HepG2 (cell line): ENCODE measurements around the gene FN1. TPM values are rescaled to one million over a fixed set of nuclear protein-coding genes. Genes with fewer than 3 reads are reported as not detected.

Source experiments
- FOXJ3 ChIP-seq: sonication (generic); formaldehyde crosslinking; IDR thresholded peaks from 2 replicates; pipeline ENCODE4 v1.4.0; 2020; ENCODE audit warnings: missing genetic modification reagents, mild to moderate bottlenecking, borderline replicate concordance
- LRRFIP1 ChIP-seq: sonication (generic); formaldehyde crosslinking; conservative IDR thresholded peaks from 2 replicates; pipeline ENCODE4 v1.4.0; 2020; ENCODE audit warnings: missing genetic modification reagents
- PHF8 ChIP-seq: sonication (generic); formaldehyde crosslinking; IDR thresholded peaks from 2 replicates; pipeline ENCODE4 v1.5.0; 2020; ENCODE audit warnings: missing genetic modification reagents
- RBM22 ChIP-seq: fragments of 200-400 bp; formaldehyde crosslinking; optimal IDR thresholded peaks from 2 replicates; pipeline ENCODE3; 2017; ENCODE audit warnings: mild to moderate bottlenecking, low read length, moderate library complexity
- TEAD2 ChIP-seq: sonication (generic); formaldehyde crosslinking; IDR thresholded peaks from 2 replicates; pipeline ENCODE4 v1.9.0; 2021; ENCODE audit warnings: missing genetic modification reagents
- ZBTB1 ChIP-seq: sonication (generic); formaldehyde crosslinking; IDR thresholded peaks from 2 replicates; pipeline ENCODE4 v1.4.0; 2020; ENCODE audit warnings: missing genetic modification reagents, borderline replicate concordance
- ZNF207 ChIP-seq: fragments of 450-650 bp; IDR thresholded peaks from 2 replicates; pipeline ENCODE4 v1.6.1; 2016; ENCODE audit warnings: antibody characterized with exemption, borderline replicate concordance
- ZNF230 ChIP-seq: sonication (generic); formaldehyde crosslinking; IDR thresholded peaks from 2 replicates; pipeline ENCODE4 v1.4.0; 2020; ENCODE audit warnings: mild to moderate bottlenecking, missing genetic modification reagents
- ZNF232 ChIP-seq: sonication (generic); formaldehyde crosslinking; IDR thresholded peaks from 2 replicates; pipeline ENCODE4 v1.4.0; 2020; ENCODE audit warnings: missing genetic modification reagents, borderline replicate concordance
- ZNF253 ChIP-seq: sonication (generic); formaldehyde crosslinking; IDR thresholded peaks from 2 replicates; pipeline ENCODE4 v1.8.0; 2022; ENCODE audit warnings: mild to moderate bottlenecking, missing genetic modification reagents, borderline replicate concordance
- ZNF280D ChIP-seq: sonication (generic); formaldehyde crosslinking; IDR thresholded peaks from 2 replicates; pipeline ENCODE4 v1.5.1; 2020; ENCODE audit warnings: mild to moderate bottlenecking, missing genetic modification reagents
- ZNF781 ChIP-seq: sonication (generic); formaldehyde crosslinking; IDR thresholded peaks from 2 replicates; pipeline ENCODE4 v1.5.1; 2020; ENCODE audit warnings: borderline replicate concordance, mild to moderate bottlenecking, missing genetic modification reagents; ENCODE audit errors: not compliant biosample characterization
- ZSCAN12 ChIP-seq: sonication (generic); formaldehyde crosslinking; IDR thresholded peaks from 2 replicates; pipeline ENCODE4 v1.9.0; 2021; ENCODE audit warnings: mild to moderate bottlenecking, missing genetic modification reagents
- polyA plus RNA-seq, 8 experiments: library from polyadenylated mRNA; depleted of rRNA in 3 of 8; stranded (reverse) in 7 of 8; unstranded in 1 of 8; fragments of >200 nt; fragmentation: Illumina TruSeq in 4 of 8; extraction: Trizol in 4 of 8; gene quantifications; 2 replicates each; pipeline versions ENCODE4 v1.2.1 to v1.2.3, GENCODE V29; 2011 to 2016; ENCODE audit warnings: low read depth in 4 of 8, missing spikeins in 1 of 8, mixed read lengths in 1 of 8; ENCODE audit not compliant: insufficient read depth in 1 of 8
- total RNA-seq, 5 experiments: library from RNA; depleted of rRNA; stranded (reverse); fragments of >200 nt; fragmentation: Illumina TruSeq; extraction: Trizol; gene quantifications; 2 replicates each; pipeline ENCODE4 v1.2.3, GENCODE V29; 2016; ENCODE audit warnings: low read depth in 1 of 5
- TF ChIP-seq, protein P1 (sequence below): sonication (generic); formaldehyde crosslinking; IDR thresholded peaks from 2 replicates; pipeline ENCODE4 v1.5.1; 2020; ENCODE audit warnings: mild to moderate bottlenecking, missing genetic modification reagents, moderate library complexity
- TF ChIP-seq, protein P2 (sequence below): sonication (generic); formaldehyde crosslinking; IDR thresholded peaks from 2 replicates; pipeline ENCODE4 v1.4.0; 2020; ENCODE audit warnings: missing genetic modification reagents

FN1 gene
- total and polyA plus RNA-seq, 2 of the 13 experiments (the other 11 are each of a cell fraction or from before 2014, with no cell fraction given), result 1,847 to 6,471 TPM

DNA sequence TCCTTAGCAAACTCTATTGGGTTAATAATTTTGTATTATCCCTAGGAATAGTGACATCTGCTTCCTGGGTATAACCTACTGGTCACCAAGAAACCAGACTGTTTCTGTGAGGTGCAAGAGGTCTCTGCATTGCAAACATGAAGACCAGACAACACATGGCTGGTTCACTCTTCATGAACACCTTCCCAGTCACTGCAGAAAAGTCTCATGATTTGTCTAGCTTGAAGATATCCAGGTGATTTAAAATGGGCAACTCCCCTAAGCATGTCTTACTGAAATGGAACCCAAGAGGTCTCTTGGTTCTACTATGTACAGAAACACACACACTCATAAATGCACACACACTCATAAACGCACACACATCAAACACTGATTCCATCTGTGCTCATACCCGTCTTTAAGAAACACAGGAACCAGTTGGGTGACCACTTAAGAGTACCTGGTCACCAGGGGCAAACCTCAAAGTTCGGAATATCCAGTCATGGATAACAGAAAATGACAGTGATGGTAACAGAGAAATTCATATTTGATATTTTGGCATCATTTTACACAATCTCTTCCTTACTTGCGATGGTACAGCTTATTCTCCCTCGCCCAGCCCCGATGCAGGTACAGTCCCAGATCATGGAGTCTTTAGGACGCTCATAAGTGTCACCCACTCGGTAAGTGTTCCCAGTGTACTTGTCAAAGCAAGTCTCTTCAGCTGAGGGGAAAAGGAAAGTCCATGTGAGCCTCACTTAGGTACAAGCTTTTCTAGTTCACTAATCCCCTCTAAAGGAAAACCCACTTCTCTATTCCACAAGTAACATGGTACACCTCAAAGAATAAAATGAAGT is 2.9 kb downstream of the FN1 start (continued):
- TF ChIP-seq RBM22 (peak; percentile 98), ZNF781 (CRISPR knock-in tag) (no peak), TEAD2 (CRISPR knock-in tag) (no peak), PHF8 (CRISPR knock-in tag) (0 out of 2 replicates have a peak, but pooled peaks have one; percentile 3), ZSCAN12 (CRISPR knock-in tag) (no peak), ZNF232 (no peak), ZBTB1 (no peak), ZNF280D (CRISPR knock-in tag) (peak; percentile 57; the same call in 1 of the 2 replicates), ZNF253 (CRISPR knock-in tag) (no peak), ZNF207 (no peak), ZNF230 (CRISPR knock-in tag) (no peak), FOXJ3 (CRISPR knock-in tag) (no peak), LRRFIP1 (CRISPR knock-in tag) (no peak)
- TF ChIP-seq, protein P1, sequence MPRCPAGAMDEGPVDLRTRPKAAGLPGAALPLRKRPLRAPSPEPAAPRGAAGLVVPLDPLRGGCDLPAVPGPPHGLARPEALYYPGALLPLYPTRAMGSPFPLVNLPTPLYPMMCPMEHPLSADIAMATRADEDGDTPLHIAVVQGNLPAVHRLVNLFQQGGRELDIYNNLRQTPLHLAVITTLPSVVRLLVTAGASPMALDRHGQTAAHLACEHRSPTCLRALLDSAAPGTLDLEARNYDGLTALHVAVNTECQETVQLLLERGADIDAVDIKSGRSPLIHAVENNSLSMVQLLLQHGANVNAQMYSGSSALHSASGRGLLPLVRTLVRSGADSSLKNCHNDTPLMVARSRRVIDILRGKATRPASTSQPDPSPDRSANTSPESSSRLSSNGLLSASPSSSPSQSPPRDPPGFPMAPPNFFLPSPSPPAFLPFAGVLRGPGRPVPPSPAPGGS (CRISPR knock-in tag), result no peak
- TF ChIP-seq, protein P2, sequence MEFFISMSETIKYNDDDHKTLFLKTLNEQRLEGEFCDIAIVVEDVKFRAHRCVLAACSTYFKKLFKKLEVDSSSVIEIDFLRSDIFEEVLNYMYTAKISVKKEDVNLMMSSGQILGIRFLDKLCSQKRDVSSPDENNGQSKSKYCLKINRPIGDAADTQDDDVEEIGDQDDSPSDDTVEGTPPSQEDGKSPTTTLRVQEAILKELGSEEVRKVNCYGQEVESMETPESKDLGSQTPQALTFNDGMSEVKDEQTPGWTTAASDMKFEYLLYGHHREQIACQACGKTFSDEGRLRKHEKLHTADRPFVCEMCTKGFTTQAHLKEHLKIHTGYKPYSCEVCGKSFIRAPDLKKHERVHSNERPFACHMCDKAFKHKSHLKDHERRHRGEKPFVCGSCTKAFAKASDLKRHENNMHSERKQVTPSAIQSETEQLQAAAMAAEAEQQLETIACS (CRISPR knock-in tag), result no peak
